Transverse colon (tissue), 4 donors: ENCODE results near the gene ACTRT3.

Source experiments
- CTCF ChIP-seq, 5 experiments: fragments of 200-600 bp in 3 of 5; fragments of 450-650 bp in 2 of 5; sonication (generic) in 3 of 5; IDR thresholded peaks; 1 replicate in 2 of 5; 2 replicates in 3 of 5; pipeline ENCODE4 v1.5.1; 2016 to 2017; ENCODE audit warnings: antibody characterized with exemption in 5 of 5, inconsistent platforms in 3 of 5, mild to moderate bottlenecking in 2 of 5, moderate library complexity in 1 of 5
- EP300 ChIP-seq: sonication (generic); formaldehyde crosslinking; IDR thresholded peaks from one replicate; pipeline ENCODE4 v1.6.1; 2017; ENCODE audit warnings: antibody characterized with exemption, low read depth
- POLR2A ChIP-seq: fragments of 450-650 bp; IDR thresholded peaks from one replicate; pipeline ENCODE4 v1.6.1; 2016; ENCODE audit warnings: antibody characterized with exemption, mild to moderate bottlenecking, moderate library complexity
- POLR2AphosphoS5 ChIP-seq, 3 donors: sonication (generic); formaldehyde crosslinking; IDR thresholded peaks; one replicate each; pipeline ENCODE4 v1.6.1; 2016; ENCODE audit warnings: antibody characterized with exemption in 3 of 3

GRCh38 chr3:169774186-169774585 is 4.8 kb upstream of the ACTRT3 start:
- TF ChIP-seq CTCF (IDR thresholded peaks at IDR 0.05): no peak
- no peak for TF ChIP-seq POLR2AphosphoS5 (IDR thresholded peaks at IDR 0.05)
- TF ChIP-seq POLR2A: no peak
- no peak for TF ChIP-seq EP300
